ENCODE measurements around the gene OR1K1. TPM values are rescaled to one million over a fixed set of nuclear protein-coding genes. Genes with fewer than 3 reads are reported as not detected.

Gene OR1K1
- polyA plus RNA-seq, 3 donors: not detected

GRCh38 chr9:122788831-122789230 lies 11.1 kb upstream of the OR1K1 start, which contains the start of gene OR5C1:
Gene OR5C1, plus strand, starts transcription at chr9:122788933. Its CDS starts 0 bp downstream, at chr9:122788933.
- H3K4me3 ChIP-seq (replicated peaks in 1 of 3; ENCODE audit: low read depth in 2 of 3, low read length in 3 of 3): no peak within 1 kb of the TSS
- H3K9ac ChIP-seq (ENCODE audit: insufficient read depth, low read length, poor library complexity, severe bottlenecking): no peak within 1 kb of the TSS
- H4K20me1 ChIP-seq (ENCODE audit: insufficient read depth, low read length): no peaks in the 10 kb centered on the region
- Mint-ChIP-seq H3K27me3 (ENCODE audit: low read depth in 3 of 3) (peaks cover 0 to 6% (median 2%) of the 10 kb centered on the region in 3 donors), H3K4me1 (no peaks in the 10 kb centered on the region), H3K9me3 (peaks cover 0 to 4% (median 0%) of the 10 kb centered on the region in 7 donors), H3K27ac (peak within 1 kb of the TSS in 1 of 7 donors; percentile 13), H3K36me3 (no peaks in the 10 kb centered on the region), H3K4me3 (no peak within 1 kb of the TSS)
- DNase-seq: no peak
- H3K79me2 ChIP-seq (ENCODE audit: insufficient read depth, low read length): no peaks in the 10 kb centered on the region
- WGBS (ENCODE audit: insufficient coverage): 93% methylated on average over 12 of the region's 12 CpGs
- no peaks in the 10 kb centered on the region for H3K4me1 ChIP-seq (ENCODE audit: control insufficient read depth in 1 of 2, insufficient read depth in 2 of 2, low read length in 2 of 2)
- no peak within 1 kb of the TSS for H3K27ac ChIP-seq (ENCODE audit: low read depth in 1 of 2, low read length in 2 of 2)
- no peaks in the 10 kb centered on the region for H3K36me3 ChIP-seq (replicated peaks in 1 of 2; ENCODE audit: control insufficient read depth in 1 of 2, insufficient read depth in 2 of 2, low read length in 2 of 2)
- no peak for TF ChIP-seq CTCF (IDR thresholded peaks at IDR 0.05)
- no peaks in the 10 kb centered on the region for H3K27me3 ChIP-seq (ENCODE audit: control insufficient read depth in 2 of 2, insufficient read depth in 2 of 2, low read length in 2 of 2)
- H3K4me2 ChIP-seq (replicated peaks; ENCODE audit: extremely low read depth, low read length, poor library complexity, severe bottlenecking): no peak within 1 kb of the TSS
- intact Hi-C loops (cut with micrococcal nuclease): no loop called here
- H2AFZ ChIP-seq (ENCODE audit: insufficient read depth, low read depth, low read length, poor library complexity, severe bottlenecking): no peak within 1 kb of the TSS
- no peaks in the 10 kb centered on the region for H3K9me3 ChIP-seq (replicated peaks in 1 of 2; ENCODE audit: control insufficient read depth in 1 of 2, insufficient read depth in 1 of 2, low read length in 2 of 2)

- Histone ChIP-seq H4K20me1 (ENCODE audit: insufficient read depth, low read length) (no peaks in the 10 kb centered on the region), H3K27ac (ENCODE audit: low read depth in 1 of 2, low read length in 2 of 2) (no peak overlapping the region), H3K4me3 (replicated peaks in 1 of 3; ENCODE audit: low read depth in 2 of 3, low read length in 3 of 3) (no peak overlapping the region), H3K4me2 (replicated peaks; ENCODE audit: extremely low read depth, low read length, poor library complexity, severe bottlenecking) (no peak overlapping the region), H3K79me2 (ENCODE audit: insufficient read depth, low read length) (no peaks in the 10 kb centered on the region), H2AFZ (ENCODE audit: insufficient read depth, low read depth, low read length, poor library complexity, severe bottlenecking) (no peak overlapping the region), H3K36me3 (replicated peaks in 1 of 2; ENCODE audit: control insufficient read depth in 1 of 2, insufficient read depth in 2 of 2, low read length in 2 of 2) (no peaks in the 10 kb centered on the region), H3K9ac (ENCODE audit: insufficient read depth, low read length, poor library complexity, severe bottlenecking) (no peak overlapping the region), H3K4me1 (ENCODE audit: control insufficient read depth in 1 of 2, insufficient read depth in 2 of 2, low read length in 2 of 2) (no peaks in the 10 kb centered on the region), H3K27me3 (ENCODE audit: control insufficient read depth in 2 of 2, insufficient read depth in 2 of 2, low read length in 2 of 2) (no peaks in the 10 kb centered on the region), H3K9me3 (replicated peaks in 1 of 2; ENCODE audit: control insufficient read depth in 1 of 2, insufficient read depth in 1 of 2, low read length in 2 of 2) (no peaks in the 10 kb centered on the region)
- DNase-seq: no peak
- no peaks in the 10 kb centered on the region for H3K4me1 Mint-ChIP-seq
- H3K4me3 Mint-ChIP-seq: no peak overlapping the region
- WGBS (ENCODE audit: insufficient coverage): 93% methylated on average over 24 of the region's 28 CpGs
- no peak for TF ChIP-seq CTCF (IDR thresholded peaks at IDR 0.05)
- no peaks in the 10 kb centered on the region for H3K36me3 Mint-ChIP-seq
- H3K27ac Mint-ChIP-seq: no peak overlapping the region
- peaks cover 0 to 8% (median 0%) of the 10 kb centered on the region in 7 donors for H3K9me3 Mint-ChIP-seq
- peaks cover 0 to 6% (median 2%) of the 10 kb centered on the region in 3 donors for H3K27me3 Mint-ChIP-seq (ENCODE audit: low read depth in 3 of 3)
- intact Hi-C loops (cut with micrococcal nuclease): no loop called here
These were observed 10.5 kb upstream of the OR1K1 start for GRCh38 chr9:122789256-122790046.

All from CD14-positive monocyte (primary cell).